ENCODE results near the gene GPAM.

GRCh38 chr10:112185959-112186358 is 2.4 kb upstream of the GPAM start:
- no peak for TF ChIP-seq POLR2A (IDR thresholded peaks at IDR 0.05)
- no peak for TF ChIP-seq CTCF (IDR thresholded peaks at IDR 0.05)

Measured in esophagus squamous epithelium (tissue), 4 donors.